Measurements from ENCODE around the gene HS2ST1.

HS2ST1 gene

DNA sequence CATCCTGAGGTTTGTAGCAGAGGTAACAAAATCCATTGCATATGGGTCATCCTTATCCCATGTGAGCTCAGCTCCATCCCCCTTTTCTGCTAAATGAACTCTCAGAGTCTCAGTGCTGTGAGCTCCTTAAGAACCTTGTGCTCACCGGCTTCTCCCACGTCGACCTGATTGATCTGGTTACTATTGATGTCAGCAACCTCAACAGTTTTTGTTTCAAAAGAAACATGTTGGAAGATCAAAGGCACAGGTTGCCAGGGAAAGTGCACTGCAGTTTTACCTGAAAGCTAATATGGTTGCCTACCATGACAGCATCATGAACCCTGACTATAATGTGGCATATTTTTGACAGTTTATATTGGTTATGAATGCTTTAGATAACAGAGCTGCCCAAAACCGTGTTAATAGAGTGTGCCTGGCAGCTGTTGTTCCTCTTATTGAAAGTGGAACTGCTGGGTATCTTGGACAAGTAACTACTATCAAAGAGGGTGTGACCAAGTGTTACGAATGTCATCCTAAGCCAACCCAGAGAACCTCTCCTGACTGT is 131.4 kb downstream of the HS2ST1 start:
- Histone ChIP-seq H3K4me1 (ENCODE audit: control extremely low read depth in 1 of 4, control insufficient read depth in 4 of 4, insufficient read depth in 4 of 4, low read length in 3 of 4) (peaks cover 0 to 6% (median 4%) of the 10 kb centered on the region in 4 experiments), H3K36me3 (ENCODE audit: control insufficient read depth in 4 of 4, insufficient read depth in 4 of 4, low read length in 3 of 4) (no peaks in the 10 kb centered on the region), H3K27ac (ENCODE audit: insufficient read depth in 1 of 2, low read depth in 1 of 2, low read length in 2 of 2, poor library complexity in 1 of 2, severe bottlenecking in 2 of 2) (no peak overlapping the region), H3K4me3 (ENCODE audit: control insufficient read depth in 1 of 7, extremely low read depth in 1 of 7, insufficient read depth in 4 of 7, low read depth in 2 of 7, low read length in 6 of 7) (no peak overlapping the region), H3K9me3 (ENCODE audit: control extremely low read depth in 1 of 5, control insufficient read depth in 4 of 5, insufficient read depth in 2 of 5, low read depth in 1 of 5, low read length in 4 of 5) (peaks cover 0 to 11% (median 0%) of the 10 kb centered on the region in 5 experiments), H3K27me3 (replicated peaks in 2 of 5; ENCODE audit: control insufficient read depth in 4 of 5, insufficient read depth in 5 of 5, low read length in 4 of 5) (no peaks in the 10 kb centered on the region)
- DNase-seq = peak in 2 of 3 donors; percentile 49 to 73
- POLR2A ChIA-PET = no interaction called here
- 84% methylated on average over 4 of the region's 5 CpGs for WGBS (ENCODE audit: insufficient coverage)
- CTCF ChIA-PET = no interaction called here

DNA sequence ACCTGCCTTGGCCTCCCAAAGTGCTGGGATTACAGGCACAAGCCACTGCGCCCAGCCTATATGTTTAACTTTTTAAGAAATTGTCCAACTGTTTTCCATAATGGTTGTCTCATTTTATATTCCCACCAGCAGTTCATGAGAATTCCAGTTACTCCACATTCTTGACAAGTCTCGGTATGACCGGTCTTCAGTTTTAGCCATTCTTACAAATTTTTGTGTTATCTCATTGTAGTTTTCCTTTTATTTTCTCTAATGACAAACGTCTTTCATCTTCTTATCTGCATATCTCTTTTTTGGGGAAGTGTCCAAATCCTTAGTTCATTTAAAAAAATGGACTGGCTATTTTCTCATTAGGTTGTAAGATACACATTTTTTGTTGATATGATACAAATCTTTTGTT is 132.5 kb downstream of the HS2ST1 start:
- DNase-seq = no peak
- WGBS (ENCODE audit: insufficient coverage) = 78% methylated on average over 3 of the region's 4 CpGs
- CTCF ChIA-PET = no interaction called here
- Histone ChIP-seq H3K4me3 (ENCODE audit: control insufficient read depth in 1 of 7, extremely low read depth in 1 of 7, insufficient read depth in 4 of 7, low read depth in 2 of 7, low read length in 6 of 7) (no peak overlapping the region), H3K9me3 (ENCODE audit: control extremely low read depth in 1 of 5, control insufficient read depth in 4 of 5, insufficient read depth in 2 of 5, low read depth in 1 of 5, low read length in 4 of 5) (peaks cover 0 to 11% (median 0%) of the 10 kb centered on the region in 5 experiments), H3K4me1 (ENCODE audit: control extremely low read depth in 1 of 4, control insufficient read depth in 4 of 4, insufficient read depth in 4 of 4, low read length in 3 of 4) (peaks cover 0 to 6% (median 4%) of the 10 kb centered on the region in 4 experiments), H3K27ac (ENCODE audit: insufficient read depth in 1 of 2, low read depth in 1 of 2, low read length in 2 of 2, poor library complexity in 1 of 2, severe bottlenecking in 2 of 2) (no peak overlapping the region), H3K27me3 (replicated peaks in 2 of 5; ENCODE audit: control insufficient read depth in 4 of 5, insufficient read depth in 5 of 5, low read length in 4 of 5) (no peaks in the 10 kb centered on the region), H3K36me3 (ENCODE audit: control insufficient read depth in 4 of 4, insufficient read depth in 4 of 4, low read length in 3 of 4) (no peaks in the 10 kb centered on the region)
- POLR2A ChIA-PET = no interaction called here

DNA sequence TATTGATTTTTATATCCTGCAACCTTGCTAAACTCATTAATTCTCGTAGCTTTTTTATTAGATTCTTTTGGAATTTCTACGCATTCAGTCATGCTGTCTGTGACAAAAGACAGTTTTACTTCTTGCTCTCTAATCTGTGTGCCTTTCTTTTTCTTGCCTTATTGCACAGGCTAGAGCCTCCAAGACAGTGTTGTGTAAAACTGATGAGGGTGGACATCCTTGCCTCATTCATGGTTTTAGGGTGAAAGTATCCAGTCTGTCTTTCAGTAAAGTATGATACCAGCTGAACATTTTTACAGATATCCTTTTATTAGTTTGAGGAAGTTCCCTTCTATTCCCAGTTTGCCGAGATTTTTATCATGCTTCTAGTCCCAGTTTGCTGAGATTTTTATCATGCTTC is 133.8 kb downstream of the HS2ST1 start:
- Histone ChIP-seq H3K4me3 (ENCODE audit: control insufficient read depth in 1 of 7, extremely low read depth in 1 of 7, insufficient read depth in 4 of 7, low read depth in 2 of 7, low read length in 6 of 7) (no peak overlapping the region), H3K9me3 (ENCODE audit: control extremely low read depth in 1 of 5, control insufficient read depth in 4 of 5, insufficient read depth in 2 of 5, low read depth in 1 of 5, low read length in 4 of 5) (peaks cover 0 to 11% (median 0%) of the 10 kb centered on the region in 5 experiments), H3K4me1 (ENCODE audit: control extremely low read depth in 1 of 4, control insufficient read depth in 4 of 4, insufficient read depth in 4 of 4, low read length in 3 of 4) (no peaks in the 10 kb centered on the region), H3K27ac (ENCODE audit: insufficient read depth in 1 of 2, low read depth in 1 of 2, low read length in 2 of 2, poor library complexity in 1 of 2, severe bottlenecking in 2 of 2) (no peak overlapping the region), H3K36me3 (ENCODE audit: control insufficient read depth in 4 of 4, insufficient read depth in 4 of 4, low read length in 3 of 4) (no peaks in the 10 kb centered on the region), H3K27me3 (replicated peaks in 2 of 5; ENCODE audit: control insufficient read depth in 4 of 5, insufficient read depth in 5 of 5, low read length in 4 of 5) (no peaks in the 10 kb centered on the region)
- ChIA-PET POLR2A (no interaction called here), CTCF (interaction anchor here (1.4 kb wide), 1 partner anchor 76 kb away, joined by 3 read pairs; no protein-coding TSS in a partner anchor)
- WGBS (ENCODE audit: insufficient coverage) = 100% methylated on average over 3 of the region's 3 CpGs
- DNase-seq = no peak

DNA sequence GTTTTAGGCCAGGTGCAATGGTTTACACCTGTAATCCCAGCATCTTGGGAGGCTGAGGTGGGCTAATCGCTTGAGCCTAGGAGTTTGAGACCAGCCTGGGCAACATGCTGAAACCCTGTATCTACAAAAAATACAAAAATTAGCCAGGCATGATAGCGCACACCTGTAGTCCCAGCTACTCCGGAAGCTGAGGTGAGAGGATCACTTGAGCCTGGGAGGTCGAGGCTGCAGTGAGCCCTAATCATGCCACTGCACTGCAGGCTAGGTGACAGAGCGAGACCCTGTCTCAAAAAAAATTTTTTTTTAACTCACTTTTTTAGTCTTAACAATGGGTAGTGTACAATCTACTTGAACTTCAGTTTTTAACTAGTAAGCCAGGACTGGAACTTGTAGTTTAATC is 137.5 kb downstream of the HS2ST1 start:
- 92% methylated on average over 4 of the region's 5 CpGs for WGBS (ENCODE audit: insufficient coverage)
- Histone ChIP-seq H3K36me3 (ENCODE audit: control insufficient read depth in 4 of 4, insufficient read depth in 4 of 4, low read length in 3 of 4) (peaks cover 0 to 6% (median 0%) of the 10 kb centered on the region in 4 experiments), H3K27ac (ENCODE audit: insufficient read depth in 1 of 2, low read depth in 1 of 2, low read length in 2 of 2, poor library complexity in 1 of 2, severe bottlenecking in 2 of 2) (no peak overlapping the region), H3K27me3 (replicated peaks in 2 of 5; ENCODE audit: control insufficient read depth in 4 of 5, insufficient read depth in 5 of 5, low read length in 4 of 5) (no peaks in the 10 kb centered on the region), H3K4me1 (ENCODE audit: control extremely low read depth in 1 of 4, control insufficient read depth in 4 of 4, insufficient read depth in 4 of 4, low read length in 3 of 4) (no peaks in the 10 kb centered on the region), H3K9me3 (ENCODE audit: control extremely low read depth in 1 of 5, control insufficient read depth in 4 of 5, insufficient read depth in 2 of 5, low read depth in 1 of 5, low read length in 4 of 5) (peaks cover 0 to 14% (median 0%) of the 10 kb centered on the region in 5 experiments), H3K4me3 (ENCODE audit: control insufficient read depth in 1 of 7, extremely low read depth in 1 of 7, insufficient read depth in 4 of 7, low read depth in 2 of 7, low read length in 6 of 7) (no peak overlapping the region)
- ChIA-PET POLR2A (no interaction called here), CTCF (no interaction called here)
- no peak for DNase-seq

DNA sequence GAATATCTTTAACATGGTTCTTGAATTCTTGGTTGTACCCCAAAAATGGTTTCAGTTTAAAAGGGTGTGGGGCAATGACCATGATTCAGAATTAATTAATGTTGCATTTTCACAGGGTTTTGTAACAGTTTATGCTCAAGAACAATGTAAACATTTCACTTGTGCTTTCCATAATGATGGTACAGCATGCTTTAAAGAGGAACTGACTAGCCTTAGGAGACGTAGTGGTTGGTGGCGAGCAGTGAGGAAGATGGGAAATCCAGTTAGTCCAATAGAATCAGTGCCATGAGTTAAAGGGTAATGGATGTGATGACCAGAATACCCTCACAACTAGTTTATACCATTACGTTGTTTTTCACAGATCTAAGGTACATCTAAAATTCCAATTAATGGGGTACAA is 138.0 kb downstream of the HS2ST1 start:
- no peaks in the 10 kb centered on the region for H3K27me3 ChIP-seq (replicated peaks in 2 of 5; ENCODE audit: control insufficient read depth in 4 of 5, insufficient read depth in 5 of 5, low read length in 4 of 5)
- H3K9me3 ChIP-seq (ENCODE audit: control extremely low read depth in 1 of 5, control insufficient read depth in 4 of 5, insufficient read depth in 2 of 5, low read depth in 1 of 5, low read length in 4 of 5) = peaks cover 0 to 14% (median 0%) of the 10 kb centered on the region in 5 experiments
- whole genome bisulfite sequencing (ENCODE audit: insufficient coverage) = no CpG with 5 or more reads among the region's 3 CpGs
- ChIA-PET CTCF (no interaction called here), POLR2A (no interaction called here)
- peaks cover 0 to 6% (median 0%) of the 10 kb centered on the region in 4 experiments for H3K36me3 ChIP-seq (ENCODE audit: control insufficient read depth in 4 of 4, insufficient read depth in 4 of 4, low read length in 3 of 4)
- no peak for DNase-seq
- no peak overlapping the region for H3K27ac ChIP-seq (ENCODE audit: insufficient read depth in 1 of 2, low read depth in 1 of 2, low read length in 2 of 2, poor library complexity in 1 of 2, severe bottlenecking in 2 of 2)
- no peaks in the 10 kb centered on the region for H3K4me1 ChIP-seq (ENCODE audit: control extremely low read depth in 1 of 4, control insufficient read depth in 4 of 4, insufficient read depth in 4 of 4, low read length in 3 of 4)
- no peak overlapping the region for H3K4me3 ChIP-seq (ENCODE audit: control insufficient read depth in 1 of 7, extremely low read depth in 1 of 7, insufficient read depth in 4 of 7, low read depth in 2 of 7, low read length in 6 of 7)

DNA sequence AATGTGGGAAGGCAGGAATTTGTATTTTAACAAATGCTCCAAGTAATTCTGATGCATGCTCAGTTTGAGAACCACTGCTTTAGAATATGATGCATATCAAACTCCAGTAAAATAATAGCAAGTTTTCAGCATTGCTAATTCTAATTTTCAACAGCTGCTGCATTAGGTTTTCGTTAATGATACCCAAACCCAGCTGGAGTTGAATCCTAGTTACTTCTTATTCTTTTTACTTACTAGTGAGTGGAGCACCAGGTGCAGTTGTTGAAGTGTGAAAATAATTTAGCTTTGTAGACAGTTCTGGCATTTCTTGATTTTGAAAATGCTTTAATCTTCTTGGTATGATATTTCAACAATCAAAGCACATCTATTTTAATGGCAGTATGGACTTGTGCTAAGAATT is 138.5 kb downstream of the HS2ST1 start:
- no peak overlapping the region for H3K27ac ChIP-seq (ENCODE audit: insufficient read depth in 1 of 2, low read depth in 1 of 2, low read length in 2 of 2, poor library complexity in 1 of 2, severe bottlenecking in 2 of 2)
- POLR2A ChIA-PET = no interaction called here
- WGBS (ENCODE audit: insufficient coverage) = no CpG with 5 or more reads among the region's 1 CpG
- H3K4me3 ChIP-seq (ENCODE audit: control insufficient read depth in 1 of 7, extremely low read depth in 1 of 7, insufficient read depth in 4 of 7, low read depth in 2 of 7, low read length in 6 of 7) = no peak overlapping the region
- no peaks in the 10 kb centered on the region for H3K27me3 ChIP-seq (replicated peaks in 2 of 5; ENCODE audit: control insufficient read depth in 4 of 5, insufficient read depth in 5 of 5, low read length in 4 of 5)
- CTCF ChIA-PET = no interaction called here
- H3K9me3 ChIP-seq (ENCODE audit: control extremely low read depth in 1 of 5, control insufficient read depth in 4 of 5, insufficient read depth in 2 of 5, low read depth in 1 of 5, low read length in 4 of 5) = peaks cover 0 to 10% (median 0%) of the 10 kb centered on the region in 5 experiments
- H3K36me3 ChIP-seq (ENCODE audit: control insufficient read depth in 4 of 4, insufficient read depth in 4 of 4, low read length in 3 of 4) = peaks cover 0 to 6% (median 0%) of the 10 kb centered on the region in 4 experiments
- H3K4me1 ChIP-seq (ENCODE audit: control extremely low read depth in 1 of 4, control insufficient read depth in 4 of 4, insufficient read depth in 4 of 4, low read length in 3 of 4) = no peaks in the 10 kb centered on the region
- no peak for DNase-seq

DNA sequence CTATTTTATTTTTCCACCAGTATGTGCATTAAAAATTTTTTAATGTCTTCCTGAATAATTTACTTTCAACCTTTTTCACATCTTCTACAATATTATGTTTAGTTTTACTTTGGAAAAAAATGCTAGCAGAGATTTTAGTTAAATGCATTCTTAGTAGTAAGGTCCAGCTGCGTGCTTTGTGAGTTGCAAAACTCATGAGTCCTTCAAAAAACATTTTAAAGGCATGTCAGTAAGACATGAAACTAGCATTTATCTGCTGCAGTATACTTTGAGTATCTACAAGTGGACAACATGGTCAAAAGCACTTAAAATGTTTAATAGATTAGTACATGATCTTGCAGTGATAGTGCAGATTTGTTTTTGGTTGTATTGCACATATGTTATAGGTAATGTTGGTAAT is 139.0 kb downstream of the HS2ST1 start:
- peaks cover 0 to 6% (median 0%) of the 10 kb centered on the region in 4 experiments for H3K36me3 ChIP-seq (ENCODE audit: control insufficient read depth in 4 of 4, insufficient read depth in 4 of 4, low read length in 3 of 4)
- no peak for DNase-seq
- ChIA-PET POLR2A (no interaction called here), CTCF (no interaction called here)
- H3K9me3 ChIP-seq (ENCODE audit: control extremely low read depth in 1 of 5, control insufficient read depth in 4 of 5, insufficient read depth in 2 of 5, low read depth in 1 of 5, low read length in 4 of 5) = peaks cover 0 to 7% (median 0%) of the 10 kb centered on the region in 5 experiments
- WGBS (ENCODE audit: insufficient coverage) = 100% methylated on average over 1 of the region's 1 CpG
- no peak overlapping the region for H3K27ac ChIP-seq (ENCODE audit: insufficient read depth in 1 of 2, low read depth in 1 of 2, low read length in 2 of 2, poor library complexity in 1 of 2, severe bottlenecking in 2 of 2)
- H3K4me3 ChIP-seq (ENCODE audit: control insufficient read depth in 1 of 7, extremely low read depth in 1 of 7, insufficient read depth in 4 of 7, low read depth in 2 of 7, low read length in 6 of 7) = no peak overlapping the region
- no peaks in the 10 kb centered on the region for H3K4me1 ChIP-seq (ENCODE audit: control extremely low read depth in 1 of 4, control insufficient read depth in 4 of 4, insufficient read depth in 4 of 4, low read length in 3 of 4)
- no peaks in the 10 kb centered on the region for H3K27me3 ChIP-seq (replicated peaks in 2 of 5; ENCODE audit: control insufficient read depth in 4 of 5, insufficient read depth in 5 of 5, low read length in 4 of 5)
